ENCODE measurements around the gene MED12L.

Gene MED12L

DNA sequence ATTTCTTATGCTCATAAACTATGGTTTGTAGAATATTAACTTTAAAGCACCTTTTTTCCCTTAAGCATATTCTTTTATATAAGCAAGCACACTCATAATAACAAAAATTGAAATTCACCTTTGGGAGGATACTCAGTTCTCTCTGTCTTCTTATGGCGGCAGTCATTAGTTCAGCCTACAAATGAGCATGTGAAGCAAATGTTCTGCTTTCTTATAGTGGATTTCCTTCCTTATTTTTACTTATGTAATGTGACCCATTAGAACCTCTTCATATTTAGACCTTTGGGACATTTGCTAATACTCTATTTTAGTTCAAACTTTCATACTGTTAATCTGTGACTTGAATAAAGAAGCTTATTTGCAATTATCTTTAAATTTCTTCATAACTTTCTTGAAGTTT lies 243.9 kb downstream of the MED12L start, which contains the start of gene P2RY13:
Gene P2RY13 (minus strand): TSS at position 187 of the 400 bp plus-strand sequence. CDS start 21 bp downstream, at position 166.
- DNase-seq (ENCODE audit: low read depth): no peak
- TF ChIP-seq, protein P1, sequence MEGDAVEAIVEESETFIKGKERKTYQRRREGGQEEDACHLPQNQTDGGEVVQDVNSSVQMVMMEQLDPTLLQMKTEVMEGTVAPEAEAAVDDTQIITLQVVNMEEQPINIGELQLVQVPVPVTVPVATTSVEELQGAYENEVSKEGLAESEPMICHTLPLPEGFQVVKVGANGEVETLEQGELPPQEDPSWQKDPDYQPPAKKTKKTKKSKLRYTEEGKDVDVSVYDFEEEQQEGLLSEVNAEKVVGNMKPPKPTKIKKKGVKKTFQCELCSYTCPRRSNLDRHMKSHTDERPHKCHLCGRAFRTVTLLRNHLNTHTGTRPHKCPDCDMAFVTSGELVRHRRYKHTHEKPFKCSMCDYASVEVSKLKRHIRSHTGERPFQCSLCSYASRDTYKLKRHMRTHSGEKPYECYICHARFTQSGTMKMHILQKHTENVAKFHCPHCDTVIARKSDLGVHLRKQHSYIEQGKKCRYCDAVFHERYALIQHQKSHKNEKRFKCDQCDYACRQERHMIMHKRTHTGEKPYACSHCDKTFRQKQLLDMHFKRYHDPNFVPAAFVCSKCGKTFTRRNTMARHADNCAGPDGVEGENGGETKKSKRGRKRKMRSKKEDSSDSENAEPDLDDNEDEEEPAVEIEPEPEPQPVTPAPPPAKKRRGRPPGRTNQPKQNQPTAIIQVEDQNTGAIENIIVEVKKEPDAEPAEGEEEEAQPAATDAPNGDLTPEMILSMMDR (IDR thresholded peaks at IDR 0.05; ENCODE audit: control insufficient read depth, extremely low read depth, insufficient read depth): no peak
- H3K4me3 ChIP-seq (ENCODE audit: low read depth, low read length): no peak within 1 kb of the TSS

DNA sequence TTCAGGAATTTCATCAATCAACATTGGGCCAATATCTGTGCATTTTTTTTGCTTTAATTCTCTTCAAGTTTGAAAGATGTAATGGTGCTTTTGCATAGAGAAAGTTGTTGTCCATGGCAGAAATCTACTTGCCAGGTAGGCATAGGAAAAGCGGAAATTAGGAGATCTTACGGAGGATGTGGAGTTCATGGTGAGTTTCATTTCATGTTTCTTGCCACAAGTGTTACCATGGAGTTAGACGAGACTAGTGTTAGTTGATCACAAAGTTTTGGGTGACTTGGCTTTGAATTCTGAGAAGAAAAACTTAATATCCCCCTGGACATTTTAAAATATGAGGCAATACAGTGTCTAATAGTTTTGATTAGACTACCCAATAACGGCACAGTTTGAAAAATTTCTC lies 244.9 kb downstream of the MED12L start:
- H3K4me3 ChIP-seq (ENCODE audit: low read depth, low read length): no peak overlapping the region
- TF ChIP-seq, protein P1 (IDR thresholded peaks at IDR 0.05; ENCODE audit: control insufficient read depth, extremely low read depth, insufficient read depth): no peak
- DNase-seq (ENCODE audit: low read depth): no peak

DNA sequence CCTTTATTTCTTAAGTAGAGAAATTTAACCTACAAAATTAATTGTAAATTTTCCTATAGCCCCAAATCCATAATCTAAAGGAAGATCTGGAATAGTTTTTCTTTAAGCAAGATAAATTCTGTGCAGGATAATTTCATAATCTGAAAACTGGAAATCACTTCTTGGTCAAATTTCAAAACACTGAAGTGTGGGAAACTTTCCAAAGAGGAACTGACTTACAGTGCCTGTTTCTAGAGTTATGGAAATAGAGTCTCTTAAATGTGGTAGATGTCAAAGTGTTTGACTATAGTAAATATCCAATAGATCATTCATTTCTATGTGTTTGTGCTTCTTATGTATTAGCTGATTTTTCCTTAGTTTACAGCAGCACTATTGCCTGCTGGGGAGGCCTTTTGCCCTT lies 245.4 kb downstream of the MED12L start:
- no peak for DNase-seq (ENCODE audit: low read depth)
- no peak overlapping the region for H3K4me3 ChIP-seq (ENCODE audit: low read depth, low read length)
- TF ChIP-seq, protein P1 (IDR thresholded peaks at IDR 0.05; ENCODE audit: control insufficient read depth, extremely low read depth, insufficient read depth): no peak

DNA sequence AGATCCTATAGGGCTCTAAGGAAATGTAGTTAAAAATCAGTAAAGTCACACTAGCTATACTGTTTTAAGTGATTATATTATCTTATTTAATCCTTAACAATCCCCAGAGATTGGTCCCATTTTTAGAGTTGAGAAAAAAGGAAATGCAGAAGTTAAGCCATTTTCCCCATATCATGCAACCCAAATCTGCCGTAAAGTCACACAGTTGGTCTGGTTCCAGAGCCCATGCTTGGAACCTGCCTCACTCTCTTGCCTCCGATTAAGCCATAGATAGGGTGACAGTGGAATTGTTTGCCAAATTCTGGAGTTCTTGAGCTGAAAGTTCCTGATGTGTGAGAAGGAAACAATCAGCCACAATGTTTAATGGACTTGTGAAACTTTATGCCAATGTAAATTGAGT lies 246.2 kb downstream of the MED12L start:
- DNase-seq (ENCODE audit: low read depth): peak; percentile 41
- H3K4me3 ChIP-seq (ENCODE audit: low read depth, low read length): no peak overlapping the region
- TF ChIP-seq, protein P1 (IDR thresholded peaks at IDR 0.05; ENCODE audit: control insufficient read depth, extremely low read depth, insufficient read depth): no peak

DNA sequence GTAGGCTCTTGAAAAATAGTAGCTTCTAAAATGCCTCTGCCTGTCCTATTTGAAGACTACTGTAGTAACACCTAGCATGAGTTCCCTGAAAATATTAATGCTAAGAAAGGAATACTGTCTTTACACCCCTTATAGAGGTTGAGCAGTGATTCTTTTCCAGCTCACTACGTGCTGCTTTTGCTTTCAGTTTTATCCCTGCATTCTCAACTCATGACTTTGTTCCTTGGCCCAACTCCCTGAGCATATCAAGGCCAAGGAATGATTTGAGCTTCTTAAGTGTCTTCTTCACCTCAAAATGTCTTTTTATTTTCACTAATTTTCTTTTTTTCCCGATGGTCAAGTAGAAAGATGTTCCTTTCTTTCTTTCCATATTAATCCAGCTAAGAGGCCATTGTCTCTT lies 260.4 kb downstream of the MED12L start:
- H3K4me3 ChIP-seq (ENCODE audit: low read depth, low read length): no peak overlapping the region
- no peak for DNase-seq (ENCODE audit: low read depth)
- TF ChIP-seq, protein P1 (IDR thresholded peaks at IDR 0.05; ENCODE audit: control insufficient read depth, extremely low read depth, insufficient read depth): no peak

DNA sequence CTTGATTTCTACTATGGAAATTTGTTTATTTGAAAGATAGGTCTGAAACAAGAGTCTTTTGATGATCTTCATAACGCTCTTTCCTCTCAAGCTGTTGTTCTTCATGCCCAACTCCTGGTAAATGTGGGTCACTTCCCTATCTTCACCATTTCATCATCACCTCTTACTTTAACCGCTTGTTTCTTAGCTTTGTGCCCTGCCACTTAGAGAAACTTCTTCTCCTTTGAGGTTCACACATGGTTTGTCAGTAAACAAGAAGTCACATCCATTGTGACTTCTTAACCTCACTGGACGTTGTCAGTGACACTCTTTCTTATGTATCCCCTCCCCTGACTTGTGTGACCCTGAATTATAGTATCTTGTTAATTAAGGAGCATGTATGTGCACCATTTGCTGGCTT lies 260.8 kb downstream of the MED12L start:
- no peak for DNase-seq (ENCODE audit: low read depth)
- TF ChIP-seq, protein P1 (IDR thresholded peaks at IDR 0.05; ENCODE audit: control insufficient read depth, extremely low read depth, insufficient read depth): no peak
- no peak overlapping the region for H3K4me3 ChIP-seq (ENCODE audit: low read depth, low read length)

DNA sequence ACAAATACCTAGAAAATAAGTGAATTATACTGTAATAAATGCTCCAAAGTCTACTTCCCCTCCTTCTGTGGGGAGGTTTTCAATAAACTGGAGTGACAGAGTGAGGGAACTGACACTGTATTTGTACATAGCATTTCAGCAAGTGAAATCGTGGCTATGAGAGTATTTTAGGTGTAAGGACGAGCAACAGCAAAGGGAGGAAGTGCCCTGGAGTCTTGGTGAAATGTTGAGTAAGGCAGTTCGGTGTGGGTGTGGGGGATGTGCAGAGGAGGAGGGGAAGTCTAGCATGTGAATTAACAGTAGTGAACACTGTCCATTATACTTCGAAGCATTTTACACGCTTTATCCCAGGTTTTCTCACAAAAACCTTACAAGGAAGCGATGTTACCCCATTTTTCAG lies 262.0 kb downstream of the MED12L start:
- TF ChIP-seq, protein P1 (IDR thresholded peaks at IDR 0.05; ENCODE audit: control insufficient read depth, extremely low read depth, insufficient read depth): no peak
- no peak overlapping the region for H3K4me3 ChIP-seq (ENCODE audit: low read depth, low read length)
- no peak for DNase-seq (ENCODE audit: low read depth)

Measured in LNCaP clone FGC (cell line).